Measurements from ENCODE around the gene ATXN10. TPM values are rescaled to one million over a fixed set of nuclear protein-coding genes. Genes with fewer than 3 reads are reported as not detected.

The ATXN10 gene
- total and polyA plus RNA-seq, 2 of the 13 experiments (the other 11 are each of a cell fraction or from before 2014, with no cell fraction given) = 60.1 to 194 TPM

DNA sequence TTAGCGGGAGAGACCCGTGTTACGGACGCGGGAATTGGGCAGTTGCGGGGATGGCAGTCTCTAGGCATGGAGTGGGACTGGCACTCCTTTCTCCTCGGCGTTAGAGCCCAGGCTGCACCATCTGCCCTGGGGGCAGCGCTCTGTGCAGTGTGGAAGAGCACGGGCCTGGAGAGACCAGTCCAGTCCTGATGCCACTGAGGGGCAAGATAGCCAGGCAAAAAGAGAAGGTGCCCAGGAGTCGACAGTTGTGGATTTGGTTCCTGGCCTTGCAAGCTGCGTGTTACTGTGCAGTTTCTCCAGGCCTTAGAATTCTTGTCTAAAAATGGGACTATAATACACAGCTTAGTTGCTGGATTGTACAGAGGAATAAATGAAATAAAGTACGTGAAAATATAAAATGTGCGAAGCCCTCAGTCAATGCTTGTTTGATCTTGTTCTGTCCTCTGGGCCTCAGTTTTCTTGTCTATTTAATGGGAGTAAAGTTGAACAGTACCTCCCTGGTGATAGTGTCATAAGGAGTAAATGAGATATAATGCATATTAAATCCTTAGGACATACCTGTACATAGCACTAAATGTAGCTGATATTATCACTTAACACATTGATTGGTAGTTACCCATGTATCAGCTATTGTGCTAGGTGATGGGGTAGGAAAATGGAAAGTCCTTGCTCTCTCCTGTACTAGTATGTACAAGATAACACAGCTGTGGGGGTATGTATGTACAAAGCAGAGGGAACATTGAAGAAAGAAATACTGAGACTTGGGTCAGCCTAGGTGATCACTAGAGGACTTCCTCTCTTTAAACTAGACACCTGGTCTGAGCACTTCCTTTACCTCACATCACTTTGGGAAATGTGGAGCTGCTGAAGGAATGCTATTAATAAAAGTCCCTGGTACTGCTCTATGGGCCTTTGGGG is 1.2 kb downstream of the ATXN10 start (continued):
- peak; percentile 74; the same call in 1 of the 2 replicates for TF ChIP-seq ZNF446 (CRISPR knock-in tag; IDR thresholded peaks at IDR 0.05)
- no peak for TF ChIP-seq HDAC2 (CRISPR knock-in tag; IDR thresholded peaks at IDR 0.05)
- TF ChIP-seq PCBP1 (IDR thresholded peaks at IDR 0.05; ENCODE audit: borderline replicate concordance, low read depth, low read length) = 0 out of 2 replicates have a peak, but pooled peaks have one; percentile 20
- TF ChIP-seq, protein P1, sequence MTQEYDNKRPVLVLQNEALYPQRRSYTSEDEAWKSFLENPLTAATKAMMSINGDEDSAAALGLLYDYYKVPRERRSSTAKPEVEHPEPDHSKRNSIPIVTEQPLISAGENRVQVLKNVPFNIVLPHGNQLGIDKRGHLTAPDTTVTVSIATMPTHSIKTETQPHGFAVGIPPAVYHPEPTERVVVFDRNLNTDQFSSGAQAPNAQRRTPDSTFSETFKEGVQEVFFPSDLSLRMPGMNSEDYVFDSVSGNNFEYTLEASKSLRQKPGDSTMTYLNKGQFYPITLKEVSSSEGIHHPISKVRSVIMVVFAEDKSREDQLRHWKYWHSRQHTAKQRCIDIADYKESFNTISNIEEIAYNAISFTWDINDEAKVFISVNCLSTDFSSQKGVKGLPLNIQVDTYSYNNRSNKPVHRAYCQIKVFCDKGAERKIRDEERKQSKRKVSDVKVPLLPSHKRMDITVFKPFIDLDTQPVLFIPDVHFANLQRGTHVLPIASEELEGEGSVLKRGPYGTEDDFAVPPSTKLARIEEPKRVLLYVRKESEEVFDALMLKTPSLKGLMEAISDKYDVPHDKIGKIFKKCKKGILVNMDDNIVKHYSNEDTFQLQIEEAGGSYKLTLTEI (CRISPR knock-in tag; conservative IDR thresholded peaks at IDR 0.05) = no peak
- TF ChIP-seq, protein P2, sequence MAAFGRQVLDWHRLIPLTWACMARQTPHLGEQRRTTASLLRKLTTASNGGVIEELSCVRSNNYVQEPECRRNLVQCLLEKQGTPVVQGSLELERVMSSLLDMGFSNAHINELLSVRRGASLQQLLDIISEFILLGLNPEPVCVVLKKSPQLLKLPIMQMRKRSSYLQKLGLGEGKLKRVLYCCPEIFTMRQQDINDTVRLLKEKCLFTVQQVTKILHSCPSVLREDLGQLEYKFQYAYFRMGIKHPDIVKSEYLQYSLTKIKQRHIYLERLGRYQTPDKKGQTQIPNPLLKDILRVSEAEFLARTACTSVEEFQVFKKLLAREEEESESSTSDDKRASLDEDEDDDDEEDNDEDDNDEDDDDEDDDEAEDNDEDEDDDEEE (CRISPR knock-in tag; IDR thresholded peaks at IDR 0.05) = peak; percentile 54; the same call in 1 of the 2 replicates
- 0 out of 2 replicates have a peak, but pooled peaks have one; percentile 87 for TF ChIP-seq ZNF234 (CRISPR knock-in tag; conservative IDR thresholded peaks at IDR 0.05)
- peak; percentile 50; the same call in 1 of the 2 replicates for TF ChIP-seq HES4 (CRISPR knock-in tag; IDR thresholded peaks at IDR 0.05; ENCODE audit: borderline replicate concordance)
- peak; percentile 66 for TF ChIP-seq NRL (CRISPR knock-in tag; IDR thresholded peaks at IDR 0.05; ENCODE audit: borderline replicate concordance)
- TF ChIP-seq, protein P3, sequence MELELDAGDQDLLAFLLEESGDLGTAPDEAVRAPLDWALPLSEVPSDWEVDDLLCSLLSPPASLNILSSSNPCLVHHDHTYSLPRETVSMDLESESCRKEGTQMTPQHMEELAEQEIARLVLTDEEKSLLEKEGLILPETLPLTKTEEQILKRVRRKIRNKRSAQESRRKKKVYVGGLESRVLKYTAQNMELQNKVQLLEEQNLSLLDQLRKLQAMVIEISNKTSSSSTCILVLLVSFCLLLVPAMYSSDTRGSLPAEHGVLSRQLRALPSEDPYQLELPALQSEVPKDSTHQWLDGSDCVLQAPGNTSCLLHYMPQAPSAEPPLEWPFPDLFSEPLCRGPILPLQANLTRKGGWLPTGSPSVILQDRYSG (CRISPR knock-in tag; IDR thresholded peaks at IDR 0.05) = no peak
- no peak for TF ChIP-seq NFIB (CRISPR knock-in tag; IDR thresholded peaks at IDR 0.05; ENCODE audit: borderline replicate concordance)
- no peak for TF ChIP-seq KLF15 (CRISPR knock-in tag; IDR thresholded peaks at IDR 0.05; ENCODE audit: borderline replicate concordance)
- TF ChIP-seq HOXA3 (CRISPR knock-in tag; IDR thresholded peaks at IDR 0.05) = 0 out of 2 replicates have a peak, but pooled peaks have one; percentile 5
- peak; percentile 93 for TF ChIP-seq ZNF629 (CRISPR knock-in tag; conservative IDR thresholded peaks at IDR 0.05)
- TF ChIP-seq, protein P4, sequence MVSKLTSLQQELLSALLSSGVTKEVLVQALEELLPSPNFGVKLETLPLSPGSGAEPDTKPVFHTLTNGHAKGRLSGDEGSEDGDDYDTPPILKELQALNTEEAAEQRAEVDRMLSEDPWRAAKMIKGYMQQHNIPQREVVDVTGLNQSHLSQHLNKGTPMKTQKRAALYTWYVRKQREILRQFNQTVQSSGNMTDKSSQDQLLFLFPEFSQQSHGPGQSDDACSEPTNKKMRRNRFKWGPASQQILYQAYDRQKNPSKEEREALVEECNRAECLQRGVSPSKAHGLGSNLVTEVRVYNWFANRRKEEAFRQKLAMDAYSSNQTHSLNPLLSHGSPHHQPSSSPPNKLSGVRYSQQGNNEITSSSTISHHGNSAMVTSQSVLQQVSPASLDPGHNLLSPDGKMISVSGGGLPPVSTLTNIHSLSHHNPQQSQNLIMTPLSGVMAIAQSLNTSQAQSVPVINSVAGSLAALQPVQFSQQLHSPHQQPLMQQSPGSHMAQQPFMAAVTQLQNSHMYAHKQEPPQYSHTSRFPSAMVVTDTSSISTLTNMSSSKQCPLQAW (CRISPR knock-in tag; IDR thresholded peaks at IDR 0.05) = peak; percentile 20; the same call in 1 of the 2 replicates
- TF ChIP-seq ZNF329 (CRISPR knock-in tag; IDR thresholded peaks at IDR 0.05; ENCODE audit: low read depth) = peak; percentile 5; the same call in 1 of the 2 replicates
- peak; percentile 21; the same call in 1 of the 2 replicates for TF ChIP-seq ZNF138 (CRISPR knock-in tag; IDR thresholded peaks at IDR 0.05; ENCODE audit: low read depth)
- TF ChIP-seq PAF1 (CRISPR knock-in tag; IDR thresholded peaks at IDR 0.05) = no peak
- no peak for TF ChIP-seq RBAK (CRISPR knock-in tag; IDR thresholded peaks at IDR 0.05)
- 0 out of 2 replicates have a peak, but pooled peaks have one; percentile 6 for TF ChIP-seq KDM5B (CRISPR knock-in tag; IDR thresholded peaks at IDR 0.05; ENCODE audit: borderline replicate concordance)
- 0 out of 2 replicates have a peak, but pooled peaks have one; percentile 19 for TF ChIP-seq REPIN1 (CRISPR knock-in tag; IDR thresholded peaks at IDR 0.05; ENCODE audit: borderline replicate concordance, low read depth)
- TF ChIP-seq RXRA (CRISPR knock-in tag; IDR thresholded peaks at IDR 0.05) = 0 out of 2 replicates have a peak, but pooled peaks have one; percentile 2
- TF ChIP-seq ZNF891 (CRISPR knock-in tag; IDR thresholded peaks at IDR 0.05) = peak; percentile 66; the same call in 1 of the 2 replicates
- 0 out of 2 replicates have a peak, but pooled peaks have one; percentile 44 for TF ChIP-seq ZNF788 (CRISPR knock-in tag; IDR thresholded peaks at IDR 0.05; ENCODE audit: borderline replicate concordance)

Data from HepG2 (cell line).